Stimulated activated naive CD8-positive, alpha-beta T cell treated with anti-CD3 and anti-CD28 coated beads, Interleukin-15, amount 100 ng/mL, for 72 hours (primary cell): ENCODE data around the gene ADRB1.

ENCODE experiments used
- ATAC-seq: fragments of 150-1000 bp; cut with Tn5 transposase; 2 replicates; pipeline ENCODE4 v1.10.0; 2021; ENCODE audit warnings: mild to moderate bottlenecking, moderate library complexity
- DNase-seq, 2 donors: peaks; one replicate each; pipeline ENCODE4 v3.0.0; 2021 to 2022
- H3K27ac Mint-ChIP-seq, 2 donors: one replicate each; pipeline ENCODE4 v1.8.0; 2022; ENCODE audit warnings: mild to moderate bottlenecking in 2 of 2, mixed read lengths in 2 of 2, moderate library complexity in 2 of 2
- H3K27me3 Mint-ChIP-seq: one replicate; pipeline ENCODE4 v1.8.0; 2022; ENCODE audit warnings: mixed read lengths
- H3K4me1 Mint-ChIP-seq: one replicate; pipeline ENCODE4 v1.8.0; 2022; ENCODE audit warnings: mild to moderate bottlenecking, mixed read lengths
- H3K4me3 Mint-ChIP-seq, 2 donors: one replicate each; pipeline ENCODE4 v1.8.0; 2022; ENCODE audit warnings: mild to moderate bottlenecking in 2 of 2, mixed read lengths in 2 of 2, moderate library complexity in 1 of 2
- H3K9me3 Mint-ChIP-seq, 2 donors: one replicate each; pipeline ENCODE4 v1.8.0; 2022; ENCODE audit warnings: mixed read lengths in 2 of 2

Gene ADRB1

GRCh38 chr10:114035791-114036190, 7.9 kb upstream of the ADRB1 start:
- no peak for DNase-seq
- H3K27me3 Mint-ChIP-seq = peaks cover 58% of the 10 kb centered on the region
- H3K27ac Mint-ChIP-seq = no peak overlapping the region
- ATAC-seq = no peak
- no peak overlapping the region for H3K4me3 Mint-ChIP-seq
- no peaks in the 10 kb centered on the region for H3K9me3 Mint-ChIP-seq
- no peaks in the 10 kb centered on the region for H3K4me1 Mint-ChIP-seq

GRCh38 chr10:114038819-114039218, 4.8 kb upstream of the ADRB1 start:
- H3K9me3 Mint-ChIP-seq = no peaks in the 10 kb centered on the region
- no peak overlapping the region for H3K27ac Mint-ChIP-seq
- peaks cover 58% of the 10 kb centered on the region for H3K27me3 Mint-ChIP-seq
- no peak overlapping the region for H3K4me3 Mint-ChIP-seq
- DNase-seq = no peak
- peaks cover 7% of the 10 kb centered on the region for H3K4me1 Mint-ChIP-seq
- ATAC-seq = no peak

GRCh38 chr10:114041166-114041565, 2.5 kb upstream of the ADRB1 start:
- ATAC-seq (no peak), DNase-seq (no peak)
- H3K27ac Mint-ChIP-seq = no peak overlapping the region
- no peak overlapping the region for H3K4me3 Mint-ChIP-seq
- H3K27me3 Mint-ChIP-seq = peaks cover 79% of the 10 kb centered on the region
- no peaks in the 10 kb centered on the region for H3K9me3 Mint-ChIP-seq
- H3K4me1 Mint-ChIP-seq = peaks cover 24% of the 10 kb centered on the region

DNA sequence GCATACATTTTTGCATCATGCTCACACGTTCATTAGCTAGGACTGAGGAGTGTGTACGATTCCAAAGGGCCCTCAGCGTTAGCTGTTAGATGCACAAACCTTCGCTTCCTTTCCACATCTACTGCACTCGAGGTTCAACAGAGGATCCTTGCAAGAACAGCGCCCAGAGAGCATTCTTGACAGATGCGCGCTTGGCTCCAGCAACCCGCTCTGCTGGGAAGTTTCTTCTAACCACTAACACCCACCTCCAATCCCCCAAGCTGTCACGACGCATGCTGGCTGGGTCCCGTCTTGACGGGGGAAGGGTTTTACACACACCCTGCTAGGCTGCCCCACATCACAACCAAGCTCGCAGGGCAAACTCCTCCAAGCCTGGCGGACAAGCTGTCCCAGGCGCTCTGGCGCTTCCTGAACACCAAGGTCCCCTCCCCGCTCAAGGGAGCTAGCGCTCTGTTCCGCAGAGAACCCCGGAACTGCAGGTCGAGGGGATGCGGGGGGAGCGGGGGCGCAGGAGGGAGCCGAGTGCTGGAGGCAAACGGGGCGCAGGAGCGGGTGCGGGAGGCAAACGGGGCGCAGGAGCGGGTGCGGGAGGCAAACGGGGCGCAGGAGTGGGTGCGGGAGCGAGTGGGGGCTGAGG, 653 bp upstream of the ADRB1 start:
- H3K27ac Mint-ChIP-seq = no peak overlapping the region
- no peaks in the 10 kb centered on the region for H3K9me3 Mint-ChIP-seq
- peaks cover 95% of the 10 kb centered on the region for H3K27me3 Mint-ChIP-seq
- peak; percentile 11 to 29 for DNase-seq
- ATAC-seq = peak; percentile 45
- H3K4me1 Mint-ChIP-seq = peaks cover 24% of the 10 kb centered on the region
- peak overlapping the region; percentile 70 to 82 for H3K4me3 Mint-ChIP-seq

GRCh38 chr10:114044247-114045135, 825 bp downstream of the ADRB1 start:
- Mint-ChIP-seq H3K4me3 (peak overlapping the region; percentile 80 to 83), H3K27me3 (peaks cover 93% of the 10 kb centered on the region), H3K9me3 (no peaks in the 10 kb centered on the region), H3K4me1 (peaks cover 24% of the 10 kb centered on the region), H3K27ac (peak overlapping the region in 1 of 2 donors; percentile 78)
- peak; percentile 35 for ATAC-seq
- DNase-seq = peak; percentile 13 to 14

DNA sequence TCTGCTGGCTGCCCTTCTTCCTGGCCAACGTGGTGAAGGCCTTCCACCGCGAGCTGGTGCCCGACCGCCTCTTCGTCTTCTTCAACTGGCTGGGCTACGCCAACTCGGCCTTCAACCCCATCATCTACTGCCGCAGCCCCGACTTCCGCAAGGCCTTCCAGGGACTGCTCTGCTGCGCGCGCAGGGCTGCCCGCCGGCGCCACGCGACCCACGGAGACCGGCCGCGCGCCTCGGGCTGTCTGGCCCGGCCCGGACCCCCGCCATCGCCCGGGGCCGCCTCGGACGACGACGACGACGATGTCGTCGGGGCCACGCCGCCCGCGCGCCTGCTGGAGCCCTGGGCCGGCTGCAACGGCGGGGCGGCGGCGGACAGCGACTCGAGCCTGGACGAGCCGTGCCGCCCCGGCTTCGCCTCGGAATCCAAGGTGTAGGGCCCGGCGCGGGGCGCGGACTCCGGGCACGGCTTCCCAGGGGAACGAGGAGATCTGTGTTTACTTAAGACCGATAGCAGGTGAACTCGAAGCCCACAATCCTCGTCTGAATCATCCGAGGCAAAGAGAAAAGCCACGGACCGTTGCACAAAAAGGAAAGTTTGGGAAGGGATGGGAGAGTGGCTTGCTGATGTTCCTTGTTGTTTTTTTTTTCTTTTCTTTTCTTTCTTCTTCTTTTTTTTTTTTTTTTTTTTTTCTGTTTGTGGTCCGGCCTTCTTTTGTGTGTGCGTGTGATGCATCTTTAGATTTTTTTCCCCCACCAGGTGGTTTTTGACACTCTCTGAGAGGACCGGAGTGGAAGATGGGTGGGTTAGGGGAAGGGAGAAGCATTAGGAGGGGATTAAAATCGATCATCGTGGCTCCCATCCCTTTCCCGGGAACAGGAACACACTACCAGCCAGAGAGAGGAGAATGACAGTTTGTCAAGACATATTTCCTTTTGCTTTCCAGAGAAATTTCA, 1.7 kb downstream of the ADRB1 start:
- peak; percentile 29 to 38 for DNase-seq
- H3K27me3 Mint-ChIP-seq = peaks cover 93% of the 10 kb centered on the region
- ATAC-seq = peak; percentile 52
- peaks cover 24% of the 10 kb centered on the region for H3K4me1 Mint-ChIP-seq
- H3K27ac Mint-ChIP-seq = no peak overlapping the region
- no peaks in the 10 kb centered on the region for H3K9me3 Mint-ChIP-seq
- peak overlapping the region; percentile 83 for H3K4me3 Mint-ChIP-seq

DNA sequence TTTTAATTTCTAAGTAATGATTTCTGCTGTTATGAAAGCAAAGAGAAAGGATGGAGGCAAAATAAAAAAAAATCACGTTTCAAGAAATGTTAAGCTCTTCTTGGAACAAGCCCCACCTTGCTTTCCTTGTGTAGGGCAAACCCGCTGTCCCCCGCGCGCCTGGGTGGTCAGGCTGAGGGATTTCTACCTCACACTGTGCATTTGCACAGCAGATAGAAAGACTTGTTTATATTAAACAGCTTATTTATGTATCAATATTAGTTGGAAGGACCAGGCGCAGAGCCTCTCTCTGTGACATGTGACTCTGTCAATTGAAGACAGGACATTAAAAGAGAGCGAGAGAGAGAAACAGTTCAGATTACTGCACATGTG, 2.4 kb downstream of the ADRB1 start:
- DNase-seq = no peak
- no peak for ATAC-seq
- no peak overlapping the region for H3K27ac Mint-ChIP-seq
- peak overlapping the region; percentile 77 to 83 for H3K4me3 Mint-ChIP-seq
- H3K27me3 Mint-ChIP-seq = peaks cover 93% of the 10 kb centered on the region
- peaks cover 24% of the 10 kb centered on the region for H3K4me1 Mint-ChIP-seq
- H3K9me3 Mint-ChIP-seq = no peaks in the 10 kb centered on the region

DNA sequence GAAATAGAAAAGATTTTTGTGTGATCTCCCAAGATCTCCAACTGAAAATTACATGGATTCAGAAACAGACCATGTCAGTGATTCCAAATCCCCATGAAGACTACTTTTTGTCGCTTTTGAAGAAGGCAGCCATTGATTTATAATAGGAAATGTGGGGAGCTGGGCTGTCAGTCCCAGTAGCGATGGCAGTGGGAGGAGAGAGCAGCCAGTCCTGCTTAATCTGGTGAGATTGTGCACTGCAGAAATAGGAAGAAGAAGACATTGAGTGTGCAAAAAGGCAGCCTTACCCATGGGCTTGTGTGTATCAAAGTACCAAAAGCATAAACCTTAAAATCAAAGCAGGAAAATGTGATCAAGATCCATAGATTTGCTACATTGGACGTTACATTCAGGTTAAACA, 4.8 kb downstream of the ADRB1 start:
- Mint-ChIP-seq H3K9me3 (no peaks in the 10 kb centered on the region), H3K4me3 (no peak overlapping the region), H3K27ac (no peak overlapping the region), H3K27me3 (peaks cover 84% of the 10 kb centered on the region), H3K4me1 (peaks cover 18% of the 10 kb centered on the region)
- DNase-seq (no peak), ATAC-seq (no peak)

DNA sequence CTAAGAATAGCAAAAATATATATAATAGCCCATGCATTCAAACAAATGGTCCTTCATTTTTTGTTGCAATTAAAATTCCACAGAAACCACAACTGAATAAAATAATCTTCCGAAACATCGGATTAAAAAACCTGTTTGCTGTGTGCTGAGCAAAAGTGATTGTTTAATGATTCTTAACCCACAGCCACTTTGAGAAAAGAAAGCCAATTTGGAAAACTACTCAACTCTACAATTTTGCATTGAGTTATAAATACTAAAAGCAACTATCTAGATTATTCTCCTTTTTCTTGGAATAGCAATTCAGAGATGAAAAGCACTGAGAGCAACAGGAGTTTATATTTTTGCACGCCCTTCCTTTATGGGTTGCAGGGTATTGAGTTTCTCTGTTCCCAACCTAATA, 8.0 kb downstream of the ADRB1 start:
- Mint-ChIP-seq H3K9me3 (no peaks in the 10 kb centered on the region), H3K27ac (no peak overlapping the region), H3K4me1 (no peaks in the 10 kb centered on the region), H3K4me3 (no peak overlapping the region), H3K27me3 (peaks cover 67% of the 10 kb centered on the region)
- DNase-seq (no peak), ATAC-seq (no peak)

DNA sequence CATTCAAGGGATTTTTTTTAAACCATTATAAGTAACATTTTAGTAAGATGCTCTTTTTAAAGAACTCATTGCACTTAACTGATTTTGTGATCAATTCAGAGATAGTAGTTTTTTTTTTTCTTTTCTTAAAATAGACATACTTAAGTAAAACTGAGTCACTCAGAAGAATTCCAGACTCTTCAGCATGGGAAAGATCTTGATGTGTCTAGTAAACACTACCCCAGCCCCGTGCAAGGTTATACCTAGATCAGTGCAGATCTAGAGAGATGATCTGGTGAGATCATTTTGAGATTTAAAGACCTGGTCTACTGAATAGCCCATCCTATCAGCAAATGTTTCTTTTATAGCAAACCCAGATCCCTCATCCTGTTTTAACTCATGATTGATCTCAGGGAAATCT, 8.6 kb downstream of the ADRB1 start:
- H3K27me3 Mint-ChIP-seq = peaks cover 67% of the 10 kb centered on the region
- DNase-seq (no peak), ATAC-seq (no peak)
- no peaks in the 10 kb centered on the region for H3K9me3 Mint-ChIP-seq
- no peaks in the 10 kb centered on the region for H3K4me1 Mint-ChIP-seq
- no peak overlapping the region for H3K27ac Mint-ChIP-seq
- no peak overlapping the region for H3K4me3 Mint-ChIP-seq

GRCh38 chr10:114053946-114054345, 10.3 kb downstream of the ADRB1 start:
- no peaks in the 10 kb centered on the region for H3K4me1 Mint-ChIP-seq
- H3K27me3 Mint-ChIP-seq = peaks cover 56% of the 10 kb centered on the region
- no peaks in the 10 kb centered on the region for H3K9me3 Mint-ChIP-seq
- H3K27ac Mint-ChIP-seq = no peak overlapping the region
- no peak for DNase-seq
- ATAC-seq = no peak
- H3K4me3 Mint-ChIP-seq = no peak overlapping the region

GRCh38 chr10:114057855-114058254, 14.2 kb downstream of the ADRB1 start:
- Mint-ChIP-seq H3K4me3 (no peak overlapping the region), H3K27me3 (peaks cover 31% of the 10 kb centered on the region), H3K4me1 (peaks cover 15% of the 10 kb centered on the region), H3K27ac (no peak overlapping the region), H3K9me3 (no peaks in the 10 kb centered on the region)
- ATAC-seq = no peak
- DNase-seq = no peak

- Mint-ChIP-seq H3K27me3 (peaks cover 31% of the 10 kb centered on the region), H3K9me3 (no peaks in the 10 kb centered on the region), H3K4me3 (no peak overlapping the region), H3K4me1 (peaks cover 15% of the 10 kb centered on the region), H3K27ac (no peak overlapping the region)
- no peak for DNase-seq
- no peak for ATAC-seq
These were observed 14.6 kb downstream of the ADRB1 start for GRCh38 chr10:114058297-114058696.

DNA sequence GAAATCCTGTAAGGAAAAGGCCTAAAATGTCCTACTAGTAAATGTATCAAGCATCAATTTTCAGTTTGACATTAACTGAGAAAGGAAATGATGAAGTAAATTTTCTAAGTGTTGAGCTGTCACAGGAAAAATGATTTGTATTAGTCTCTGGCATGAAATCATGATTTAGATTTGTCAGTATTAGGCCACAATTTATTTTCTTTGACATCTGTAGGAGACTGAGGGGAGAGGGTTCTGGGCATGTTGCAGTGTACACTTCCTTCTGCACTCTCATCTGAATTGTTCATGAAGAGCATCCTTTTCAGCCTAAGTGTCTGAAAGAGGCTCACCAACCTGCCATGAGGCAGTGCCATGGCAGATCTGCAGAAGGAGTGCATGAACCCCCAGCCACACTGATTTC, 15.9 kb downstream of the ADRB1 start:
- Mint-ChIP-seq H3K27ac (no peak overlapping the region), H3K4me1 (peaks cover 15% of the 10 kb centered on the region), H3K4me3 (no peak overlapping the region), H3K27me3 (peaks cover 26% of the 10 kb centered on the region), H3K9me3 (no peaks in the 10 kb centered on the region)
- DNase-seq = no peak
- ATAC-seq = no peak

DNA sequence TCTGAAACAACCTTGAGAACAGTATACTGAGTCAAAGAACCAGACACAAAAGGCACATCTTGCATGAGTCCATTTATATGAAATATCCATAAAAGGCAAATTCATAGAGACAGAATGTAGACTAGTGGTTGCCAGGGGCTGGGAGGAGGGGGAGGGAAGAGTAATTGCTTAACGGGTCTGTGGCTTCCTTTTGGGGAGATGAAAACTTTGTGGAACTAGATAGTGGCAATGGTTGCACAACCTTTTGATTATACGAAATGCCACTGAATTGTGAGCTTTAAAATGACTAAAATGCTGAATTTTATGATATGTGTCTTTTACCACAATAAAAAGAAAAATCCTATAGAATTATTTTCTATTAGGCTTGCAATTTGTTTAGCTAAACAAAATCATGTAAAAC, 16.8 kb downstream of the ADRB1 start:
- Mint-ChIP-seq H3K27me3 (peaks cover 30% of the 10 kb centered on the region), H3K27ac (no peak overlapping the region), H3K9me3 (no peaks in the 10 kb centered on the region), H3K4me3 (no peak overlapping the region), H3K4me1 (peaks cover 15% of the 10 kb centered on the region)
- ATAC-seq (no peak), DNase-seq (no peak)
